Stimulated activated memory B cell treated with anti-CD40 and anti-IgM and Interleukin-4, amounts not matched to agents 10 μg/mL and 1 μg/mL and 100 μg/mL, for 72 hours (primary cell): ENCODE measurements around the gene COPZ1.
"Not testable (repeated sequence)": the region's sequence is repeated elsewhere in the genome, so short reads cannot be mapped to it uniquely, and the experiment has no call there.

ENCODE experiments used
- ATAC-seq: fragments of 150-1000 bp; cut with Tn5 transposase; 2 replicates; pipeline ENCODE4 v1.10.0; 2021
- H3K27ac Mint-ChIP-seq: one replicate; pipeline ENCODE4 v1.8.0; 2022; ENCODE audit warnings: mild to moderate bottlenecking, mixed read lengths
- H3K27me3 Mint-ChIP-seq: one replicate; pipeline ENCODE4 v1.8.0; 2022; ENCODE audit warnings: mixed read lengths
- H3K36me3 Mint-ChIP-seq: one replicate; pipeline ENCODE4 v1.8.0; 2022; ENCODE audit warnings: mixed read lengths
- H3K4me1 Mint-ChIP-seq: one replicate; pipeline ENCODE4 v1.8.0; 2022; ENCODE audit warnings: mixed read lengths
- H3K4me3 Mint-ChIP-seq: one replicate; pipeline ENCODE4 v1.8.0; 2022; ENCODE audit warnings: mild to moderate bottlenecking, moderate library complexity, mixed read lengths
- H3K9me3 Mint-ChIP-seq: one replicate; pipeline ENCODE4 v1.8.0; 2022; ENCODE audit warnings: mixed read lengths

Gene COPZ1, protein sequence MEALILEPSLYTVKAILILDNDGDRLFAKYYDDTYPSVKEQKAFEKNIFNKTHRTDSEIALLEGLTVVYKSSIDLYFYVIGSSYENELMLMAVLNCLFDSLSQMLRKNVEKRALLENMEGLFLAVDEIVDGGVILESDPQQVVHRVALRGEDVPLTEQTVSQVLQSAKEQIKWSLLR

DNA sequence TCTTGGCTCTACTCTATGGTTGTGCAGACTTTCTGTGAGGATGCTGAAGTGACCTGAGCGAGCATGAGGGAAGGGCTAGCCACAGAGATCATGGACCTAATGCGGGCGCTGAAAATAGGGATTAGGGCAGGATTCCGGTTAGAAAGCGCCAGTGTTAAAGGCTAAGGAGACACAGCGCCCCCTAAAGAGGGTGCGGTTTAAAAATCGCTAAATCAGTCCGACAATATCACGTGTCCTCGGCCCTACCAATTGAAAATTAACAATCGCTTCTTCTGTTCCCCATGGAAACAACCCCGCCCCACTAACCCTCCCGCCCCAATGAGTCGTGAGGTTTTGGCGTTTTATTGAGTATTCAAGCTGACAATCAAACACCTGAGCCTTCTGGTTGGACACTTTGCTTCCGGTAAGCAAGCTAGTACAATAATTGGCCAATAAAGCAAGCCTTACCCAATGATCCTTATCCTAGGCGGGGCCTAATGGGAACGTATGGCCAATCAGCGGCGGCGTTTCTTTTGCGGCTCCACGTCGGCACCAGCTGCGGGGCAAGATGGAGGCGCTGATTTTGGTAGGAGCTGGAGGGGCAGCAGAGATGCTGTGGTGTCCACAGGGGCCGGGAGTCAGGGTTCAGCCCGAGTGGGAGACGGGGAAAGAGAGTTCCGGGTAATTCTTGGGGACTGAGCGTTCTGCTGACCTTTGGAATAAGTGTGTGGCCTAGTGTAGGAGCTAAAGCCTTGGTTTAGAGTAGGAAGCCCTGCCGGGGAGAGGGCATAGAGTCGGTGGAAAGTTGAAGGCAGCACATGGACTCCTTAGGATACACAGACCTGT lies at the start of gene COPZ1:
COPZ1 (plus strand) TSS at position 515 of the 825 bp plus-strand sequence; CDS start at position 548, 33 bp downstream.
- H3K4me1 Mint-ChIP-seq, result peaks cover 36% of the 10 kb centered on the region
- no peaks in the 10 kb centered on the region for H3K9me3 Mint-ChIP-seq
- H3K27ac Mint-ChIP-seq, result peak within 1 kb of the TSS; percentile 94
- no peaks in the 10 kb centered on the region for H3K36me3 Mint-ChIP-seq
- peak within 1 kb of the TSS; percentile 88 for H3K4me3 Mint-ChIP-seq
- peak; percentile 100 for ATAC-seq
- H3K27me3 Mint-ChIP-seq, result no peaks in the 10 kb centered on the region

DNA sequence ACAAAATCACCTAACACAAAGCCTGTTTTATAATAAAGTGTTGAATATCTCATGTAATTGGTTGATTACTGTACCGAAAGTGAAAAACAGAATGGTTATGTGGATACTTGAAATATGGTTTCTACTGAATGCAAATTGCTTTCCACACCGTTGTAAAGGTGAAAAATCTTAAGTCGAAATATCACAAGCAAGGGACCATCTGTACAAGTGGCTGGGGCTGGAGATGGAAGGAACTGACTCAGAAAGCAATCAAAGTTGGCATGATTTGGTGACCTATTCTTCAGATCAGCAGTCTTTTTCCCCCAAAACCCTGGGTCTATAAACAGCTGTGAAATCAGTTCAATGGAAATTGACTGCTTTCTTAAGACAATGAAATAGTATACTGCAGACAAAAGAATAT lies 48.6 kb upstream of the COPZ1 start:
- H3K4me3 Mint-ChIP-seq, result no peak overlapping the region

DNA sequence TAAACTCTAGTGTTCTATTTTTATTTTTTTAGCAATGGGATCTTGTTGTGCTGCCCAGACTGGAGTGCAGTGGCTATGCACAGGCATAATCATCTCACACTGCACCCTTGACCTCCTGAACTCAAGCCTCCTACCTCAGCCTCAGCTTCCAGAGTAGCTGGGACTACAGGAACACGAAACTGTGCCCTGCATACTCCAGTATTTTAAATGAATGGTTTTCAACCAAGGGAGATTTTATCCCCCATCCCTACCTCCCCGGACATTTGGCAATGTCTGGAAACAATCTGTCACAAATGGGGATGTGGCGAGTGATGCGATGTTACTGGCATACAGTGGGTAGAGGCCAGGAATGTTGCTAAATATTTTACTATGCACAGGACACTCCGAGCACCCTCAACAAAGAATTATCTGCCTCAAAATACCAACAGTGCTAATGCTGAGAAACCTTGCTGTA lies 47.1 kb upstream of the COPZ1 start:
- no peak for ATAC-seq
- Mint-ChIP-seq H3K27ac (no peak overlapping the region), H3K27me3 (no peaks in the 10 kb centered on the region), H3K9me3 (no peaks in the 10 kb centered on the region), H3K4me3 (no peak overlapping the region), H3K36me3 (peaks cover 9% of the 10 kb centered on the region), H3K4me1 (peaks cover 44% of the 10 kb centered on the region)

More for the DNA sequence above, 48.6 kb upstream of the COPZ1 start:
- no peak for ATAC-seq
- Mint-ChIP-seq H3K36me3 (peaks cover 9% of the 10 kb centered on the region), H3K27ac (no peak overlapping the region), H3K9me3 (no peaks in the 10 kb centered on the region), H3K27me3 (no peaks in the 10 kb centered on the region), H3K4me1 (peaks cover 29% of the 10 kb centered on the region)

DNA sequence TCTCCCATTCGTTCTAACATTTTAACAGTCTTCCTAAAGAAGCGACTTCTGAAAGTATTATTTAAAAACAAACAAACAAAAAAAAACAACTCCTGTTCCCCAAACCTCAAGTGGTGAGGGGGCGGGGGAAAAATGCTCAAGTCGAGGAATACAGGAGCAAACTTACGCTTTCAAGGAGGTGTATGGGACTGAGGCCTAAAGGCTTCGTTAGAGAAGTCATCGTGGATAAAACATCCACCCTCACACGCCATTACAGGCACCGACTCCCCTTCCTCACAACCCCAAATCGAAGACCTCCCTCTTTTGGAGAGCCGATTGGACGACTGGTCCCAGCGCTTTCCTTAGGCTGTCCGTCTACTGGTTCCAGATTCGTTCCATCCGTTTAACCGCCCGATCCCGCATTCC lies 45.7 kb upstream of the COPZ1 start:
- no peak overlapping the region for H3K27ac Mint-ChIP-seq
- ATAC-seq, result no peak
- no peak overlapping the region for H3K4me3 Mint-ChIP-seq
- H3K36me3 Mint-ChIP-seq, result no peaks in the 10 kb centered on the region
- peaks cover 56% of the 10 kb centered on the region for H3K4me1 Mint-ChIP-seq
- H3K27me3 Mint-ChIP-seq, result no peaks in the 10 kb centered on the region
- no peaks in the 10 kb centered on the region for H3K9me3 Mint-ChIP-seq

DNA sequence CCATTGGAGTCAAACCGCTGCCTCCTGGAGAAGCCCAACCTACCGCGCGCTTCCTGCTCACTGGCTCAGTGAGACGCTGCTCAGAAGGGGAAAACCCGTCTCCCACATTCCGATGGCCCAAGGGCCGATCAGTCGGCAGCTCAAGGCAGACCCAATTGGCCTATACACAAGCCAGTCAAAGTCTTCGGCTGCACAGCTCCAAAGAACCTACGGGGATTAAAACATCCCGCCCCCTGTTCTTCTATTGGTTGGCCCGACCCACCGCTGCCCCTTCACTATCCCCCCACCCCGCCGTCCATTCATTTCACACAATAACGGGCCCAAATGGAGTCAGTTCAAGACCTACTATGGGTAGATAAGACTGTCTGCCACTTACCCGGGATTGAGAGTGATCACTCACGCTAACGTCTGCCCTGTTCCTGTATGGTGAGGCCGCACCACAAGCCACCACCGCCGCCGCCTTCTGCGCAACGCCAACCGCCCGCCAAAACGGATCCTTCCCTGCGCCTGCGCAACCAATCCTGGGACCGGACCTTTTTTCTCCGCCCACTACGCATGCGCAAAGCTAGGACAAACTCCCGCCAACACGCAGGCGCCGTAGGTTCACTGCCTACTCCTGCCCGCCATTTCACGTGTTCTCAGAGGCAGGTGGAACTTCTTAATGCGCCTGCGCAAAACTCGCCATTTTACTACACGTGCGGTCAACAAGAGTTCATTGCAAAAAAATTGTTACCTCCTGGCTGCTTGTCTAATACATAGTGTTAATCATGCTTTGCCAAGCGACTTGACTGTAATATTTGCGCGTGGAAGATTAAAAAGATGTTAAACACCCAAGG lies 45.1 kb upstream of the COPZ1 start, which contains the start of gene CBX5:
CBX5 (minus strand) TSS at position 491 of the 836 bp plus-strand sequence. CDS start 22,472 bp downstream, outside the sequence.
- ATAC-seq, result peak; percentile 91
- no peaks in the 10 kb centered on the region for H3K36me3 Mint-ChIP-seq

DNA sequence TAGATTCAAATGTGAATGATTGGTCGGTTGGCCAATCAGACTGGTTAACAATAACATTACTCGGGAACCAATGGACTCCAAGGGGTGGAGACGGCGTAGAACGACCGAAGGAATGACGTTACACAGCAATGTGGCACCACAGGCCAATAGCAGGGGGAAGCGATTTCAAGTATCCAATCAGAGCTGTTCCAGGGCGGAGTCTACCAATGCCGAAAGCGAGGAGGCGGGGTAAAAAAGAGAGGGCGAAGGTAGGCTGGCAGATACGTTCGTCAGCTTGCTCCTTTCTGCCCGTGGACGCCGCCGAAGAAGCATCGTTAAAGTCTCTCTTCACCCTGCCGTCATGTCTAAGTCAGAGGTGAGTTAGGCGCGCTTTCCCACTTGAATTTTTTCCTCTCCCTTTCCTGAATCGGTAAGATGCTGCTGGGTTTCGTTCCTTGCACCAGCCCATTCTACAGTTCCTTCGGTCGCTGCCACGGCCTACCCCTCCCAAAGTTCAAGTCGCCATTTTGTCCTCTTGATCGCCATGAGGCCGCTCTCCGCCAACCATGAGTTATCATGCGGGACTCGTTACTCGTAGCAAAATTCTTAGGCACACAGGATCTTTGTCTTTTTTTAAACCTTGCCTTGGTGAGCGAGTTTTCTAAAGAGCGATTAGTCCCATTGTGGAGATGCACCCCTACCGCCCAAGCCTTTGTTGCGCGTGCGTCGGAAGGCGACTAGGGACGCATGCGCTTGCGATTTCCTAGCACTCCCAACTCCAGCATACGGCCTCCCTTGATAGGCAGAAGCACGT lies 44.3 kb upstream of the COPZ1 start, which contains the start of gene HNRNPA1:
HNRNPA1 (plus strand) TSS at position 259 of the 793 bp plus-strand sequence; CDS start at position 341, 82 bp downstream.
- Mint-ChIP-seq H3K9me3 (no peaks in the 10 kb centered on the region), H3K27ac (no peak within 1 kb of the TSS), H3K27me3 (no peaks in the 10 kb centered on the region), H3K4me1 (peaks cover 56% of the 10 kb centered on the region), H3K4me3 (no peak within 1 kb of the TSS), H3K36me3 (peaks cover 4% of the 10 kb centered on the region)
- ATAC-seq, result peak; percentile 98

More for the DNA sequence above, 45.1 kb upstream of the COPZ1 start, which contains the start of gene CBX5:
- no peaks in the 10 kb centered on the region for H3K9me3 Mint-ChIP-seq
- H3K4me1 Mint-ChIP-seq, result peaks cover 56% of the 10 kb centered on the region
- no peak within 1 kb of the TSS for H3K27ac Mint-ChIP-seq
- no peak within 1 kb of the TSS for H3K4me3 Mint-ChIP-seq
- H3K27me3 Mint-ChIP-seq, result no peaks in the 10 kb centered on the region

DNA sequence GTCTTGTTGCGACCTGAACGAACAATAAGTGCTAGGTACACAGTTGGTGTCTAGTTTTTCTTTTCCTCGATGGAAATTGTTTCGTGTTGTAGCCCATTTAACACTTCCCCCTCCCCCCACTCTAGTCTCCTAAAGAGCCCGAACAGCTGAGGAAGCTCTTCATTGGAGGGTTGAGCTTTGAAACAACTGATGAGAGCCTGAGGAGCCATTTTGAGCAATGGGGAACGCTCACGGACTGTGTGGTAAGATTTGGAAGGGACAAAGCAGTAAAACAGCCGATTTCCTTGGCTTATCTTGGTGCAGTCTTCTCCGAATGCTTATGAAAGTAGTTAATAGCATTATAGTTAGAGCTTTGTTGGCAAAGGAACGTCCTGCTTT lies 43.7 kb upstream of the COPZ1 start:
- not testable (repeated sequence) for H3K27me3 Mint-ChIP-seq, H3K36me3 Mint-ChIP-seq, ATAC-seq, H3K27ac Mint-ChIP-seq, H3K9me3 Mint-ChIP-seq, H3K4me3 Mint-ChIP-seq
- peaks cover 58% of the 10 kb centered on the region for H3K4me1 Mint-ChIP-seq

DNA sequence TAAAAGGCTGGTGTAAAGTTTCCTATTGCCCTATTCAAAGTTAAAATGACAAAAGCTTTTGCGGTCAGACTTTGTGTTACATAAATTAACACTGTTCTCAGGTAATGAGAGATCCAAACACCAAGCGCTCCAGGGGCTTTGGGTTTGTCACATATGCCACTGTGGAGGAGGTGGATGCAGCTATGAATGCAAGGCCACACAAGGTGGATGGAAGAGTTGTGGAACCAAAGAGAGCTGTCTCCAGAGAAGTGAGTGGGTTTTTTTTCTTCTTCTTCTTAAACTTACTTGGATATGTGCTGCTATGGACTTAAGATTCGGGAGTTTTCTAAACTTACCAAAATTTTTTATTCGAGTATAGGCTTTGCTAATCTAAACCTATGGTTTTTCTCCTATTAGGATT lies 43.2 kb upstream of the COPZ1 start:
- not testable (repeated sequence) for H3K27me3 Mint-ChIP-seq, ATAC-seq, H3K27ac Mint-ChIP-seq, H3K9me3 Mint-ChIP-seq, H3K4me3 Mint-ChIP-seq
- Mint-ChIP-seq H3K36me3 (peaks cover 14% of the 10 kb centered on the region), H3K4me1 (peaks cover 57% of the 10 kb centered on the region)

DNA sequence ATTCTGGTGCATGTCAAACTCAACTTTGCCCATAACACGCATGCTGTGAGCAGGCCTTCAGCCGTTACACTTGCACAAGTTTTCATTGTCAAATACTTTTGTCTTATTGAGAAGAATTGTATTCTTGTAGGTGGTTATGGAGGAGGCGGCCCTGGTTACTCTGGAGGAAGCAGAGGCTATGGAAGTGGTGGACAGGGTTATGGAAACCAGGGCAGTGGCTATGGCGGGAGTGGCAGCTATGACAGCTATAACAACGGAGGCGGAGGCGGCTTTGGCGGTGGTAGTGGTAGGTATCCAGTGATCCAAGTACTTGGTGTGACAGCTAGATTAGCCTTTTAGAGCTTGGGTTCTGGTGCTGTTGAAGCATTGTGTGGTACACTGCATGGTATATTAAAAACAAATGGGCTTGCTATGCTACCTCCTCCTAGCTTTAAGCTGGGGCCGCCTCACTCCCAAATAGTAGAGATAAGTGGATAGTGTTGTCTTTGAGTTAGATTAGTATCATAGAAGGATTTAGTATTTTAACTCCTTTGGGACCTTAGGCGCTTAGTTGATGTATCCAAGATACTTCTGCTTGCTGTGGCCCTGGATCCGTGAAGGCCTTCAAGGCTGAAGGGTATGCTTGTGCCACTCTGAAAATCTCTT lies 41.9 kb upstream of the COPZ1 start:
- H3K4me1 Mint-ChIP-seq, result peaks cover 57% of the 10 kb centered on the region

DNA sequence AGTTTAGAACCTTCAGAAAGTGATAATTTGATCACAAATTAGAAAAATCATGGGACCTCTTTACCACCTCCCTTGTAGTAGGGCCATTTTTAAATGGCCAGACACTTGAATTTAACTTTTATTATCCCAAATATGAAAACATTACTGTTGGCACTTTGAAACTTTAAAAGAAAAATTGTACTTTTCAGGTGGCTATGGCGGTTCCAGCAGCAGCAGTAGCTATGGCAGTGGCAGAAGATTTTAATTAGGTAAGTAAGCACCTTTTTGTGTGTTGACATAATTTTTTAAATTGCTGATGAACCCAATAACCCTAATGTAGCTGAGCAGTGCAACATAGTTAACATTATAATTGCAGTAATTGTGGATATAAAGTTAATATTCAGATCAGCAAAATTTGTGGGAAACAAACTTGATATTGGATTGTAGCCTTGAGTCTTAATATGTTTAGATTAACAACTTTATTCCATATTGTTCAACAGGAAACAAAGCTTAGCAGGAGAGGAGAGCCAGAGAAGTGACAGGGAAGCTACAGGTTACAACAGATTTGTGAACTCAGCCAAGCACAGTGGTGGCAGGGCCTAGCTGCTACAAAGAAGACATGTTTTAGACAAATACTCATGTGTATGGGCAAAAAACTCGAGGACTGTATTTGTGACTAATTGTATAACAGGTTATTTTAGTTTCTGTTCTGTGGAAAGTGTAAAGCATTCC lies 40.7 kb upstream of the COPZ1 start:
- not testable (repeated sequence) for ATAC-seq, H3K4me3 Mint-ChIP-seq
- peaks cover 60% of the 10 kb centered on the region for H3K4me1 Mint-ChIP-seq

More for the DNA sequence above, 41.9 kb upstream of the COPZ1 start:
- Mint-ChIP-seq H3K27me3 (no peaks in the 10 kb centered on the region), H3K4me3 (no peak overlapping the region), H3K9me3 (no peaks in the 10 kb centered on the region), H3K27ac (no peak overlapping the region), H3K36me3 (peaks cover 26% of the 10 kb centered on the region)
- no peak for ATAC-seq

DNA sequence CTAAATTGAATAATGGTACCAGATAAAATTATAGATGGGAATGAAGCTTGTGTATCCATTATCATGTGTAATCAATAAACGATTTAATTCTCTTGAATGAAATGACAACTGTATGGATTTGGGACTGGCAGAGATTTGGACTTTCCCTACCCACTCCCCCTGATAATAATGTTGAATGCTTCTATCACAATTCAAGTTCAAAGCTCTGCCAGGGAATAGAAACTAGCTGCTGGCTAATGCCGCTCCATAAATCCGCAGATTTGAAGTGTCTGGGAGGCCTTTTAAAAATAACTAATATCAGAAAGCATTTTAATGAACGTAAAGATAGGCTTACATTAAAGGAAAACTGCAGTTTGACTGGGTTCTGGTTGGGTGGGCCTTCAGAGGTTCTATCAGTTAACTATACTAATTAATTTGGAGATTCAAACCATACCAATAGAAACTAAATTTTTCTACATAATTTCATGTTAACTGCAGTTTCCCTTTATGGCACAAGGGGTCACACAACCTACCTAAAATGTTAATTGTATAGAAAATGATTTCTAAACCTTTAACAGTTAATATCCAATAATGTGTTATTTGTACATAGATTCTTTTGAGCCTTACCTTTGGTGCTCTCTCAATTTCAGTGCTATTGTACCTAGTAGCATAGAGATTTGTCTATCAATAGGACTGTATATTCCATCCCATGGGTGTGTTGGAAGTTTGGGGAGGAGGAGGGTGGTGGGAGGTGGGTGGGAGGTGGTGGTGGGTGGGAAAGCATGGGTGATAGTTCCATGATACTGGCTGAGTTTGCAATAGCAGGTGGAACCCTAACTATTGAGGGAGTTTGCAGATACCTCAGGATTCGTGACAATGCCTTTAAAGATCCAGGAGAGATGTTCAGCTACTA lies 39.5 kb upstream of the COPZ1 start:
- ATAC-seq, result no peak
- Mint-ChIP-seq H3K4me1 (peaks cover 66% of the 10 kb centered on the region), H3K36me3 (peaks cover 26% of the 10 kb centered on the region), H3K27me3 (no peaks in the 10 kb centered on the region), H3K9me3 (no peaks in the 10 kb centered on the region), H3K4me3 (no peak overlapping the region), H3K27ac (peak overlapping the region; percentile 30)

More for the DNA sequence above, 40.7 kb upstream of the COPZ1 start:
- H3K9me3 Mint-ChIP-seq, H3K27ac Mint-ChIP-seq, H3K27me3 Mint-ChIP-seq: not testable (repeated sequence)
- peaks cover 26% of the 10 kb centered on the region for H3K36me3 Mint-ChIP-seq

DNA sequence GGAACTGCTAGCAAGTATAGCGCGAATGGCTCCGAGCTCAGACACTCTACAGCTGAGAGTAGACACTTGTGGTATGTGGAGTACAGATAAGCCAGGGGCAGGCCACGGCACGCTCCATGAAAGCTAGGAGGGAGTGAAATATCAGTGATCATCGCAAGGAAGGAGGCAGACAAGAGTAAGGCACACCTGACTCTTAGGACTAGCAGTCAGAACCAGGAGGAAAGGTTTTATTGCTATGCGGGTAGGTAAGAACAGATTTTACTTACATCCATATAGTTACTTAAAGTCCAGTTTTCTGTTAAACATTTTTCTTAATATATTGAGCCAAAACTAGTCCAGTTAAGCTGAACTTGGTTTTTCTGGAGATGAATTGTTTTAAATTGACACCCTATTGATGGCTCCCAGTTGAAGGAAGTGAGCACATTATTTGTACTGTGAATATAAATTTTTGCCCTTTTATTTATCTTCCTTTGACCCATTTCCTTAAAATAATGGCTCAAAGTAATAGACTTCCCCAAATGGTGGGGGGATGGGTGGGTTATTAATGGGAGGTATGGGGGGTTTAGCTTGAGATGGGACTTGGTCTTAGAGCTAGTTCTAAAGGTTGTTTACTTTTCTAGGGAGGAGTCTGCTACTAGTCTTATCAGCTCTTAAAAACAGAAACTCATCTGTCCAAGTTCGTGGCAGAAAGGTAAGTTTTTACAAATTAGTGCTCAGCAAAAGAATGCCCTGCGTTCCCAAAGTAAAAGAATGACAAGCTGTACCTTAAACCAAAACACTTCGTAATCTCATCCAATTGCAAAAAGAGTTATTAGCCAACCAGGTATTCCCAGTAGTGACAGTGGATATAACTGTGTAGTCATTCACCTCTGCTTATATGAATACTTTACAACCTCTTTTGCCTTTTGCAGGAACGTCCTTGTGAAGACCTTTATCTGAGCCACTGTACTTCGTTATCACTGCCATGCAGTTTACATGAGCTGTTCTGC lies 38.6 kb upstream of the COPZ1 start:
- no peak overlapping the region for H3K4me3 Mint-ChIP-seq

More for the DNA sequence above, 38.6 kb upstream of the COPZ1 start:
- Mint-ChIP-seq H3K27me3 (no peaks in the 10 kb centered on the region), H3K27ac (peak overlapping the region; percentile 30), H3K9me3 (no peaks in the 10 kb centered on the region), H3K4me1 (peaks cover 66% of the 10 kb centered on the region), H3K36me3 (peaks cover 26% of the 10 kb centered on the region)
- ATAC-seq, result no peak
